Esophagus muscularis mucosa (tissue), 3 donors: ENCODE results near the gene PPP1R3D.

Source experiments
- POLR2AphosphoS5 ChIP-seq, 2 donors: sonication (generic); formaldehyde crosslinking; IDR thresholded peaks; one replicate each; pipeline ENCODE4 v1.6.1; 2017; ENCODE audit warnings: antibody characterized with exemption in 2 of 2
- TF ChIP-seq, protein P1 (sequence below), 3 experiments: fragments of 200-600 bp in 2 of 3; fragments of 450-650 bp in 1 of 3; sonication (generic) in 2 of 3; IDR thresholded peaks; one replicate each; pipeline ENCODE4 v1.5.1; 2017 to 2019; ENCODE audit warnings: antibody characterized with exemption in 3 of 3, mild to moderate bottlenecking in 2 of 3, moderate library complexity in 1 of 3

- TF ChIP-seq, protein P1, sequence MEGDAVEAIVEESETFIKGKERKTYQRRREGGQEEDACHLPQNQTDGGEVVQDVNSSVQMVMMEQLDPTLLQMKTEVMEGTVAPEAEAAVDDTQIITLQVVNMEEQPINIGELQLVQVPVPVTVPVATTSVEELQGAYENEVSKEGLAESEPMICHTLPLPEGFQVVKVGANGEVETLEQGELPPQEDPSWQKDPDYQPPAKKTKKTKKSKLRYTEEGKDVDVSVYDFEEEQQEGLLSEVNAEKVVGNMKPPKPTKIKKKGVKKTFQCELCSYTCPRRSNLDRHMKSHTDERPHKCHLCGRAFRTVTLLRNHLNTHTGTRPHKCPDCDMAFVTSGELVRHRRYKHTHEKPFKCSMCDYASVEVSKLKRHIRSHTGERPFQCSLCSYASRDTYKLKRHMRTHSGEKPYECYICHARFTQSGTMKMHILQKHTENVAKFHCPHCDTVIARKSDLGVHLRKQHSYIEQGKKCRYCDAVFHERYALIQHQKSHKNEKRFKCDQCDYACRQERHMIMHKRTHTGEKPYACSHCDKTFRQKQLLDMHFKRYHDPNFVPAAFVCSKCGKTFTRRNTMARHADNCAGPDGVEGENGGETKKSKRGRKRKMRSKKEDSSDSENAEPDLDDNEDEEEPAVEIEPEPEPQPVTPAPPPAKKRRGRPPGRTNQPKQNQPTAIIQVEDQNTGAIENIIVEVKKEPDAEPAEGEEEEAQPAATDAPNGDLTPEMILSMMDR (IDR thresholded peaks at IDR 0.05) = no peak
- no peak for TF ChIP-seq POLR2AphosphoS5 (IDR thresholded peaks at IDR 0.05)
Observed at GRCh38 chr20:59942245-59942644, 2.1 kb upstream of the PPP1R3D start.
